Stimulated activated naive B cell treated with anti-CD40 and anti-IgM and Interleukin-4, amounts not matched to agents 10 μg/mL and 1 μg/mL and 100 μg/mL, for 72 hours (primary cell): ENCODE data around the gene ODF2.
"Not testable (repeated sequence)": the region's sequence is repeated elsewhere in the genome, so short reads cannot be mapped to it uniquely, and the experiment has no call there.

Experiments used
- ATAC-seq, 2 donors: fragments of 150-1000 bp; cut with Tn5 transposase; replicated peaks; 2 replicates each; pipeline ENCODE4 v1.10.0; 2021; ENCODE audit warnings: moderate library complexity in 1 of 2
- DNase-seq: peaks from one replicate; pipeline ENCODE4 v3.0.0; 2021
- H3K27ac Mint-ChIP-seq: one replicate; pipeline ENCODE4 v1.8.0; 2022; ENCODE audit warnings: mild to moderate bottlenecking, mixed read lengths
- H3K27me3 Mint-ChIP-seq, 2 donors: one replicate each; pipeline ENCODE4 v1.8.0; 2022; ENCODE audit warnings: mixed read lengths in 2 of 2
- H3K36me3 Mint-ChIP-seq, 2 donors: one replicate each; pipeline ENCODE4 v1.8.0; 2022; ENCODE audit warnings: mixed read lengths in 2 of 2, mild to moderate bottlenecking in 1 of 2
- H3K4me1 Mint-ChIP-seq, 2 donors: one replicate each; pipeline ENCODE4 v1.8.0; 2022; ENCODE audit warnings: mixed read lengths in 2 of 2, mild to moderate bottlenecking in 1 of 2
- H3K4me3 Mint-ChIP-seq, 2 donors: one replicate each; pipeline ENCODE4 v1.8.0; 2022; ENCODE audit warnings: mild to moderate bottlenecking in 2 of 2, mixed read lengths in 2 of 2, moderate library complexity in 1 of 2
- H3K9me3 Mint-ChIP-seq, 2 donors: one replicate each; pipeline ENCODE4 v1.8.0; 2022; ENCODE audit warnings: mixed read lengths in 2 of 2, mild to moderate bottlenecking in 1 of 2

The ODF2 gene

GRCh38 chr9:128420060-128420650 lies 35.7 kb upstream of the ODF2 start:
- H3K36me3 Mint-ChIP-seq: no peaks in the 10 kb centered on the region
- peak; percentile 72 for DNase-seq
- H3K9me3 Mint-ChIP-seq: no peaks in the 10 kb centered on the region
- peak overlapping the region; percentile 71 for H3K27ac Mint-ChIP-seq
- ATAC-seq: peak; percentile 82 to 85
- H3K4me3 Mint-ChIP-seq: peak overlapping the region; percentile 83 to 85
- peaks cover 20 to 42% of the 10 kb centered on the region in 2 donors for H3K27me3 Mint-ChIP-seq
- H3K4me1 Mint-ChIP-seq: peaks cover 7 to 22% of the 10 kb centered on the region in 2 donors

DNA sequence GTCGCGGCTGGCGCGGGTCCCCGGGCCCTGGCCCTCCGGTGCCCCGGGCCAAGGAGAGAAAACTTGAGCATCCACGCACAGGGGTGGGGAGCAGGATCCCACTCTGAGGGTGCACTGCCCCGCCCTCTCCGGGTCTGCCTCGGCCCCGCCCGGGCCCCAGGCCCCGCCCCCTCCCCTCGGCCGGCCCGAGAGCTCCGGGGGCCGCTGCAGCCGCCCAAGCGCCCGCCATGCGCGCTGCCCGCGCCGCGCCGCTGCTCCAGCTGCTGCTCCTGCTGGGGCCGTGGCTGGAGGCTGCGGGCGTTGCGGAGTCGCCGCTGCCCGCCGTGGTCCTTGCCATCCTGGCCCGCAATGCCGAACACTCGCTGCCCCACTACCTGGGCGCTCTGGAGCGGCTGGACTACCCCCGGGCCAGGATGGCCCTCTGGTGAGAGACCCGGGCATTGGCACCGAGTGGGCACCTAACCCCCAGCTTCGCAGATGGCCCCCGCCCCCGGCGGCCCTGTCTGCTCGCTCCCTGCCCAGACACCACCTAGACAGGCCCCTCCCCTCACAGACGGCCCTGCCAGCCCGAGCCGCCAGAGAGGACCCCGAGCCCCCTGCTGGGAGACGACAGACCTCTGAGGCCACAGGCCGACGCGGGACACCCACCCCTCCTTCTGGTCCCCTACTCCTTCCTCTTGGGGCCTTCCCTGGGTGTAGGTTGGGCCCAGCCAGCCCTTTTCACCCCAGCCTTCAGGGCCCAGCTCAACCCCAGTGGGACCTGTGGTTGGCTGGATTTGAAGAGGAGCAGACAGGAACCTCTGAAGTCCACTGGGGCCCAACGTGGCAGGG lies 34.9 kb upstream of the ODF2 start, which contains the start of gene CERCAM:
Gene CERCAM, plus strand, starts transcription at position 207 of the 831 bp plus-strand sequence. Its CDS starts 21 bp downstream, at position 228.
- Mint-ChIP-seq H3K9me3 (no peaks in the 10 kb centered on the region), H3K36me3 (no peaks in the 10 kb centered on the region), H3K4me1 (peaks cover 7 to 22% of the 10 kb centered on the region in 2 donors), H3K27ac (peak within 1 kb of the TSS; percentile 73), H3K27me3 (peaks cover 14 to 35% of the 10 kb centered on the region in 2 donors), H3K4me3 (peak within 1 kb of the TSS; percentile 84 to 85)
- peak; percentile 39 for DNase-seq
- ATAC-seq: peak; percentile 83 to 85

DNA sequence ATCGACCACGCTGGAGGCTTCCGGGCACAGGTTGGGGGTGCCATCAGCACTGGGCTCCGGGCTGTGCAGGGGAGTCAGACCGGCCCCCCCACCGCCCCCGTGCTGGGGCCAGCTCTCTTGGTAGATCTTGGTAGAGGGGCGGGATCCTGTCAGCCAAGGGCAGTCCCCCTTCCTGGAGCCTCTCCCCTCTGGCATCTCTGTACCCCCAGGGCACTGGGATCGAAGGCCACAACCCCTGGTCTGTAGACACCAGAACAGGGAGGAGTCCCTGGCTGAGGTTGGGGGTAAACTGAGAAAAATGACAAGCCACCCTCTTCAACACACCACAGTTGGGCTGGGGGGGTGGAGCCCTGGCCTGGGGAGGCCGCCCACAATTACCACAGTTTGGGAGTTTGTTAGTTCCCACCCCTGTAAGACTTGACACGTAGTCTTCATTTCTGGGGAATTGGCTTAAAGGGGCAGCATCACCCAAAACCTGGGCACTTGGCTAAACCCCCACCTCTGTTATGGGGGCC lies 34.3 kb upstream of the ODF2 start:
- no peak for ATAC-seq
- Mint-ChIP-seq H3K4me1 (peaks cover 7 to 20% of the 10 kb centered on the region in 2 donors), H3K27ac (no peak overlapping the region), H3K27me3 (peaks cover 12 to 28% of the 10 kb centered on the region in 2 donors), H3K4me3 (peak overlapping the region; percentile 84 to 85), H3K9me3 (no peaks in the 10 kb centered on the region), H3K36me3 (no peaks in the 10 kb centered on the region)
- DNase-seq: no peak

GRCh38 chr9:128422022-128422782 lies 33.6 kb upstream of the ODF2 start:
- ATAC-seq, DNase-seq, H3K9me3 Mint-ChIP-seq, H3K27ac Mint-ChIP-seq, H3K36me3 Mint-ChIP-seq: not testable (repeated sequence)
- peak overlapping the region; percentile 25 to 85 for H3K4me3 Mint-ChIP-seq
- H3K4me1 Mint-ChIP-seq: peaks cover 7 to 17% of the 10 kb centered on the region in 2 donors
- peaks cover 10 to 21% of the 10 kb centered on the region in 2 donors for H3K27me3 Mint-ChIP-seq

DNA sequence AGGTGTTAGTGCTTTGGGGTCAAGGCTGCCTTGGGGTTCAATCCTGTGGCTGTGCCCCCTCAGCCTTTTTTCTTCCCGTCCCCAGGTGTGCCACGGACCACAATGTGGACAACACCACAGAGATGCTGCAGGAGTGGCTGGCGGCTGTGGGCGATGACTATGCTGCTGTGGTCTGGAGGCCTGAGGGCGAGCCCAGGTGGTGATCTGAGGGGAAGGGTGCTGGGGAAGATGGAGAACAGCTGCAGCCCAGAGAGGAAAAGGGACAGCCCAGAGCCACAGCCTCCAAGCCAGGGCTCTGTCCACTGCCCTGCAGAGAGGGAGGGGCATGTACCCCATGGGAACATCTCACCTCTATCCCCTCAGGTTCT lies 33.0 kb upstream of the ODF2 start:
- H3K4me3 Mint-ChIP-seq: no peak overlapping the region
- peaks cover 6 to 16% of the 10 kb centered on the region in 2 donors for H3K27me3 Mint-ChIP-seq
- H3K36me3 Mint-ChIP-seq: no peaks in the 10 kb centered on the region
- no peaks in the 10 kb centered on the region for H3K9me3 Mint-ChIP-seq
- ATAC-seq: no peak
- no peak for DNase-seq
- no peak overlapping the region for H3K27ac Mint-ChIP-seq
- peaks cover 7 to 17% of the 10 kb centered on the region in 2 donors for H3K4me1 Mint-ChIP-seq

- DNase-seq, H3K36me3 Mint-ChIP-seq, H3K27ac Mint-ChIP-seq, H3K9me3 Mint-ChIP-seq, H3K4me3 Mint-ChIP-seq, ATAC-seq: not testable (repeated sequence)
- Mint-ChIP-seq H3K27me3 (peaks cover 6 to 16% of the 10 kb centered on the region in 2 donors), H3K4me1 (peaks cover 7 to 17% of the 10 kb centered on the region in 2 donors)
Observed at GRCh38 chr9:128423356-128423755, 32.5 kb upstream of the ODF2 start.

DNA sequence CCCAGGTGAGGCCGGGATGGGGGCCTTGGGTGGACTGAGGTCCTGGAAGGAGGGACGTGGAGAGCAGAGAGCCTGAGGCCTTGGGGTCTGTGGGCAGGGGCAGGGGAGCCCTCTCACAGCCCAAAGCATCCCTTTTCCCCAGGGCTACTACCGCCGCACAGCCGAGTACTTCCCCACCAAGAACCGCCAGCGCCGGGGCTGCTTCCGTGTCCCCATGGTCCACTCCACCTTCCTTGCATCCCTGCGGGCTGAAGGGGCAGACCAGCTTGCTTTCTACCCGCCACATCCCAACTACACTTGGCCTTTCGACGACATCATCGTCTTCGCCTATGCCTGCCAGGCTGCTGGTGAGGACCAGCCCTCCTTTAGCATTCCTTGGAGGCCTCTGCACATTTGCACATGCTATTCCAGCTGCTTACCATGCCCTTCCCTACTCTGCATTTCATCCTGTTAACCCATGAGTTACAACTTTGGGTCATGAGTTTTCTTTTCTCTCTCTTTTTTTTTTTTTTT lies 31.5 kb upstream of the ODF2 start:
- Mint-ChIP-seq H3K27ac (no peak overlapping the region), H3K9me3 (no peaks in the 10 kb centered on the region), H3K27me3 (peaks cover 6 to 8% of the 10 kb centered on the region in 2 donors), H3K4me3 (no peak overlapping the region), H3K36me3 (no peaks in the 10 kb centered on the region), H3K4me1 (peaks cover 7 to 15% of the 10 kb centered on the region in 2 donors)
- DNase-seq: no peak
- ATAC-seq: no peak

- H3K36me3 Mint-ChIP-seq: no peaks in the 10 kb centered on the region
Observed at GRCh38 chr9:128428644-128429512, 26.9 kb upstream of the ODF2 start.

GRCh38 chr9:128429513-128430086 lies 26.2 kb upstream of the ODF2 start:
- Mint-ChIP-seq H3K36me3 (no peaks in the 10 kb centered on the region), H3K9me3 (no peaks in the 10 kb centered on the region), H3K4me1 (no peaks in the 10 kb centered on the region)

More at GRCh38 chr9:128428644-128429512, 26.9 kb upstream of the ODF2 start:
- Mint-ChIP-seq H3K27ac (no peak overlapping the region), H3K9me3 (no peaks in the 10 kb centered on the region), H3K4me1 (no peaks in the 10 kb centered on the region), H3K4me3 (no peak overlapping the region), H3K27me3 (no peaks in the 10 kb centered on the region)
- DNase-seq (no peak), ATAC-seq (no peak)

GRCh38 chr9:128431207-128431606 lies 24.6 kb upstream of the ODF2 start:
- no peak overlapping the region for H3K27ac Mint-ChIP-seq
- DNase-seq (no peak), ATAC-seq (no peak)
- H3K9me3 Mint-ChIP-seq: no peaks in the 10 kb centered on the region
- no peaks in the 10 kb centered on the region for H3K27me3 Mint-ChIP-seq
- no peaks in the 10 kb centered on the region for H3K4me1 Mint-ChIP-seq
- H3K4me3 Mint-ChIP-seq: no peak overlapping the region
- no peaks in the 10 kb centered on the region for H3K36me3 Mint-ChIP-seq

More at GRCh38 chr9:128429513-128430086, 26.2 kb upstream of the ODF2 start:
- H3K4me3 Mint-ChIP-seq: no peak overlapping the region
- ATAC-seq: no peak
- DNase-seq: no peak
- no peaks in the 10 kb centered on the region for H3K27me3 Mint-ChIP-seq
- no peak overlapping the region for H3K27ac Mint-ChIP-seq

DNA sequence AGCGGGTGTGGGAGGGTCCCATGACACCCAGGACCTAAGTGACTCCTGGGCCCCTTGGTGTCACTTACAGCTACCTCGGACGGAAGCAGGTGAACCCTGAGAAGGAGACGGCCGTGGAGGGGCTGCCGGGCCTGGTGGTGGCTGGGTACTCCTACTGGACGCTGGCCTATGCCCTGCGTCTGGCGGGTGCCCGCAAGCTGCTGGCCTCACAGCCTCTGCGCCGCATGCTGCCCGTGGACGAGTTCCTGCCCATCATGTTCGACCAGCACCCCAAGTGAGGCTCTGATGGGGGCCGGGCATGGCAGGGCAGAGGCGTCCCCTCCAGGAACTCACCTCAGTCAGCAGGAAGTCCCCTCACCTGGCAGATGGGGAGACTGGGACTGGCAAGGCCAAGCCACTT lies 21.5 kb upstream of the ODF2 start:
- no peak for DNase-seq
- Mint-ChIP-seq H3K4me3 (no peak overlapping the region), H3K4me1 (peaks cover 9 to 12% of the 10 kb centered on the region in 2 donors), H3K36me3 (no peaks in the 10 kb centered on the region), H3K27me3 (no peaks in the 10 kb centered on the region), H3K9me3 (no peaks in the 10 kb centered on the region), H3K27ac (no peak overlapping the region)
- ATAC-seq: no peak

DNA sequence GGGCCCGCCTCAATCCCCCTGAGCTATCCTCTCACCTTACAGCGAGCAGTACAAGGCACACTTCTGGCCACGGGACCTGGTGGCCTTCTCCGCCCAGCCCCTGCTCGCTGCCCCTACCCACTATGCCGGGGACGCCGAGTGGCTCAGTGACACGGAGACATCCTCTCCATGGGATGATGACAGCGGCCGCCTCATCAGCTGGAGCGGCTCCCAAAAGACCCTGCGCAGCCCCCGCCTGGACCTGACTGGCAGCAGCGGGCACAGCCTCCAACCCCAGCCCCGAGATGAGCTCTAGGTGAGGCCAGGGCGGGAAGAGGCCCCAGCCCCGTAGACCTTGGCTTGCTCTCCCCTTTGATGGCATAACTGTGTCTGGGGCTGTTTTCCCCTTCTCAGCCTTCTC lies 20.2 kb upstream of the ODF2 start:
- H3K36me3 Mint-ChIP-seq: no peaks in the 10 kb centered on the region
- H3K27ac Mint-ChIP-seq: no peak overlapping the region
- H3K27me3 Mint-ChIP-seq: no peaks in the 10 kb centered on the region
- H3K4me1 Mint-ChIP-seq: peaks cover 11 to 15% of the 10 kb centered on the region in 2 donors
- no peaks in the 10 kb centered on the region for H3K9me3 Mint-ChIP-seq
- no peak overlapping the region for H3K4me3 Mint-ChIP-seq
- DNase-seq: no peak
- no peak for ATAC-seq
